Vagina (tissue), 2 donors: ENCODE data around the gene MPP4.

Experiments
- POLR2A ChIP-seq, 2 donors: fragments of 450-650 bp; IDR thresholded peaks; one replicate each; pipeline ENCODE4 v1.6.1; 2017; ENCODE audit warnings: antibody characterized with exemption in 2 of 2, mild to moderate bottlenecking in 2 of 2, moderate library complexity in 2 of 2
- POLR2AphosphoS5 ChIP-seq, 2 donors: sonication (generic); formaldehyde crosslinking; IDR thresholded peaks; one replicate each; pipeline ENCODE4 v1.9.0; 2017; ENCODE audit warnings: antibody characterized with exemption in 2 of 2, mild to moderate bottlenecking in 2 of 2, low read depth in 1 of 2; ENCODE audit not compliant: insufficient read depth in 1 of 2
- TF ChIP-seq, protein P1 (sequence below), 3 experiments: fragments of 450-650 bp in 2 of 3; fragments of 200-600 bp in 1 of 3; sonication (generic) in 1 of 3; IDR thresholded peaks; one replicate each; pipeline ENCODE4 v1.5.1; 2017 to 2019; ENCODE audit warnings: antibody characterized with exemption in 3 of 3, mild to moderate bottlenecking in 2 of 3, moderate library complexity in 2 of 3

DNA sequence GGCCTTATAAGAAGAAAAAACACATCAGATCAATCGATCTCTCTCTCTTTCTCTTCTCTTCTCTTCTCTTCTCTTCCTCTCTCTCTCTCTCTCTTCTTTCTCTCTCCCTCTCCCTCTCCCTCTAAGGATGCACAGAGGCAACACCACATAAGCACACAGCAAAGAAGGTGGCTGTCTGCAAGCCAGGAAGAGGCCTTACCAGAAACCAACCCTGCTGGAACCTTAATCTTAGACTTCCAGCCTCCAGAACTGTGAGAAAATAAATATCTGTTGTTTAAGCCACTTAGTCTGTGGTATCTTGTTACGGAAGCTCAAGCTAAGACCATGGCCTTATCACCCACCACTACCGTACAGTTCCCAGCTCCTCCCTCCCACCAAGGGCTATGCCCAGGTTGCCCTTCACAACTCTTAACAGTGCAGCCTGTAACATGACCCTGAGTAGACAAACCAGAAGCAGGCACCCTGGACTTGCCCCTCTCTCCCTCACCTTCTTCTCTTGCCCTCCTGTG is 30.0 kb downstream of the MPP4 start:
- TF ChIP-seq, protein P1, sequence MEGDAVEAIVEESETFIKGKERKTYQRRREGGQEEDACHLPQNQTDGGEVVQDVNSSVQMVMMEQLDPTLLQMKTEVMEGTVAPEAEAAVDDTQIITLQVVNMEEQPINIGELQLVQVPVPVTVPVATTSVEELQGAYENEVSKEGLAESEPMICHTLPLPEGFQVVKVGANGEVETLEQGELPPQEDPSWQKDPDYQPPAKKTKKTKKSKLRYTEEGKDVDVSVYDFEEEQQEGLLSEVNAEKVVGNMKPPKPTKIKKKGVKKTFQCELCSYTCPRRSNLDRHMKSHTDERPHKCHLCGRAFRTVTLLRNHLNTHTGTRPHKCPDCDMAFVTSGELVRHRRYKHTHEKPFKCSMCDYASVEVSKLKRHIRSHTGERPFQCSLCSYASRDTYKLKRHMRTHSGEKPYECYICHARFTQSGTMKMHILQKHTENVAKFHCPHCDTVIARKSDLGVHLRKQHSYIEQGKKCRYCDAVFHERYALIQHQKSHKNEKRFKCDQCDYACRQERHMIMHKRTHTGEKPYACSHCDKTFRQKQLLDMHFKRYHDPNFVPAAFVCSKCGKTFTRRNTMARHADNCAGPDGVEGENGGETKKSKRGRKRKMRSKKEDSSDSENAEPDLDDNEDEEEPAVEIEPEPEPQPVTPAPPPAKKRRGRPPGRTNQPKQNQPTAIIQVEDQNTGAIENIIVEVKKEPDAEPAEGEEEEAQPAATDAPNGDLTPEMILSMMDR (IDR thresholded peaks at IDR 0.05): no peak
- TF ChIP-seq POLR2AphosphoS5 (IDR thresholded peaks at IDR 0.05; ENCODE audit: insufficient read depth in 1 of 2, low read depth in 1 of 2): no peak
- no peak for TF ChIP-seq POLR2A (IDR thresholded peaks at IDR 0.05)
